D721Med (cell line): Measurements from ENCODE around the gene NPAS2.

ENCODE experiments used
- DNase-seq: peaks from one replicate; pipeline ENCODE4 v3.0.0; 2011; ENCODE audit warnings: low spot score; ENCODE audit not compliant: insufficient read length
- FAIRE-seq: peaks from 2 replicates; lab custom pipeline; 2011; peaks lifted over from hg19 to GRCh38; lab: Jason Lieb, UNC
- CTCF ChIP-seq: IDR thresholded peaks from 2 replicates; pipeline ENCODE4 v1.5.1; 2012; ENCODE audit warnings: mild to moderate bottlenecking, control low read depth; ENCODE audit not compliant: insufficient read depth; ENCODE audit errors: missing control alignments

The NPAS2 gene

GRCh38 chr2:101001691-101002561 lies 182.0 kb downstream of the NPAS2 start, which contains the start of gene RPL31:
RPL31 (plus strand) TSS chr2:101002289; CDS start chr2:101002702, 413 bp downstream.
- DNase-seq: peak; percentile 98
- no peak for FAIRE-seq
- no peak for TF ChIP-seq CTCF

GRCh38 chr2:101002562-101003277 lies 182.8 kb downstream of the NPAS2 start:
- no peak for DNase-seq
- FAIRE-seq: no peak
- no peak for TF ChIP-seq CTCF

GRCh38 chr2:101003278-101003775 lies 183.4 kb downstream of the NPAS2 start:
- FAIRE-seq: no peak
- TF ChIP-seq CTCF: no peak

GRCh38 chr2:101004620-101005325 lies 184.8 kb downstream of the NPAS2 start:
- TF ChIP-seq CTCF: no peak
- no peak for DNase-seq
- FAIRE-seq: no peak

More at GRCh38 chr2:101003278-101003775, 183.4 kb downstream of the NPAS2 start:
- no peak for DNase-seq

GRCh38 chr2:101006065-101006715 lies 186.3 kb downstream of the NPAS2 start:
- FAIRE-seq (no peak), DNase-seq (no peak)
- no peak for TF ChIP-seq CTCF
